ENCODE measurements around the gene TRABD.
A peak's percentile ranks its signal among the peaks of the same experiment; 100 is the strongest.

DNA sequence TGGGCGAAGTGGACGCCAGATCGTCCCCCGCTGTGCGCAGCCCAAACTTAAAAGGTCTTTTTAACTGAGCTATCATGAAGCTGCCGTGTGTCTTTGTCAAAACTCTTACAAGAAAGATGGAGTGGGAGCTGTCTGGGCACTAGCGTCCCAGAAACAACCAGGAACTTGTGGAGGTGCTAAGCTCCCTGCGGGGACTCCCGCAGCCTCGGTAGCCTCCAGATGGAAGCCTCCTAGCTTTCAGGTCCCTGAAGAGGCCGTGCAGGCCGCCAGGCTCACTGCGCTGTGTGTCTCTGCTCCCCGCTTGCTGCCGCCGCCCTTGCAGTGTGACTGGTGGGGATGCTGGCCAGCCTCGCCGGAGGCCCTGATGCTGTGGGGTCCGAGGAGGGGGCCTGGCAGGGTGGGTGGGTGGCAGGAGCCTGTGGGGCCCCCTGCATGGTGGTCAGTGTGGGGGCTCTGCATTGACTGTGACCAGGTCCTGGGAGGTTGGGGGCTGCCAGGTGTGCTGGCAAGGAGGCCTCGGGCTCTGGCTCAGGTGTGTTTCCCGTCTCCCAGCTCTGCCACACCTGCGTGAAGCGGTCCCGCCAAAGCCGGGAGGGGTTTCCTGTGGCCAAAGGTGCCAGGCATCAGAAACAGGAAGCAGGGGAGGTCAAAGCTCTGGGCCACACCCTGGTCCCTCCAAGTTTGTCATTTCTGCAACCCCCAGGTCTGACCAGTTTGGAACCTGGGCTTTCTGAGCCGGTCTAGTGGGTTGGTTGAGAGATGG, 1.2 kb downstream of the TRABD start:
- TF ChIP-seq POLR2A (IDR thresholded peaks at IDR 0.05): peak in 2 of 3 donors; percentile 11 to 45
- TF ChIP-seq, protein P1, sequence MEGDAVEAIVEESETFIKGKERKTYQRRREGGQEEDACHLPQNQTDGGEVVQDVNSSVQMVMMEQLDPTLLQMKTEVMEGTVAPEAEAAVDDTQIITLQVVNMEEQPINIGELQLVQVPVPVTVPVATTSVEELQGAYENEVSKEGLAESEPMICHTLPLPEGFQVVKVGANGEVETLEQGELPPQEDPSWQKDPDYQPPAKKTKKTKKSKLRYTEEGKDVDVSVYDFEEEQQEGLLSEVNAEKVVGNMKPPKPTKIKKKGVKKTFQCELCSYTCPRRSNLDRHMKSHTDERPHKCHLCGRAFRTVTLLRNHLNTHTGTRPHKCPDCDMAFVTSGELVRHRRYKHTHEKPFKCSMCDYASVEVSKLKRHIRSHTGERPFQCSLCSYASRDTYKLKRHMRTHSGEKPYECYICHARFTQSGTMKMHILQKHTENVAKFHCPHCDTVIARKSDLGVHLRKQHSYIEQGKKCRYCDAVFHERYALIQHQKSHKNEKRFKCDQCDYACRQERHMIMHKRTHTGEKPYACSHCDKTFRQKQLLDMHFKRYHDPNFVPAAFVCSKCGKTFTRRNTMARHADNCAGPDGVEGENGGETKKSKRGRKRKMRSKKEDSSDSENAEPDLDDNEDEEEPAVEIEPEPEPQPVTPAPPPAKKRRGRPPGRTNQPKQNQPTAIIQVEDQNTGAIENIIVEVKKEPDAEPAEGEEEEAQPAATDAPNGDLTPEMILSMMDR (IDR thresholded peaks at IDR 0.05): no peak
